ENCODE results near the gene CCL17.

The CCL17 gene

DNA sequence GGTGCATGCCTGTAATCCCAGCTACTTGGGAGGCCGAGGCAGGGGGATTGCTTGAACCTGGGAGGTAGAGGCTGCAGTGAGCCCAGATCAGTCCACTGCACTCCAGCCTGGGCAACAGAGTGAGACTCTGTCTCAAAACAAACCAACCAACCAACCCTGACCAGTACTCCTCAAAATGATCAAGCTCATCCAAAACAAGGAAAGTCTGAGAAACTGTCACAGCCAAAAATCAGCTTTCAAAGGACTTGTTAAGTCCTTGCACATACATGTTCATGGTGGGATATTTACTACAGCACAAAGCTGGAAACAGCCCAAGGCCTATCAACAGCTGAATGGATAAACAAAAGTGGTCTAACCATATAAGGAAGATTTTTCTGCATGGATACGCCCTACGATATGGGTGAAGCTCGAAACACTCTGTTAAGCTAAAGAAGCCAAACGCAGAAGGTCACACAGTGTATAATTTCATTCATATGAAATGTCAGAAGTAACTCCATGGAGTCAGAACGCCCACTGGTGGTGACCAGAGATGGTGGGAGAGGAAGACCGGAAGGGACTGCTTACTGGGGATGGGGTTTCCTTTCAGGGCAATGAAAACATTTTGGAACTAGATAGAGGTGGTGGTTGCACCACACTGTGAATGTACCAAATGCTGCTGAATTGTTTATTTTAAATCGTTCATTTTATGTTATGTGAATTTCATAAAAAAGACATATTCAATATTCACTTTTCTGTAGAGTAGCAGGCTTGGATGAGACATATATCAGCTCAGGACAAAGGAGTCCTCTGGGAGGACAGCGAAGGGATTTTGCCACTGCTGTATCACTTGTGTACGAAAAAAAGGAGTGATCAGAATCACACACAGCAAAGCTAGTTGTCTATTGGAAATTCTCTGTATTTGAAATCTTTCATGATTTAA, 17.7 kb downstream of the CCL17 start:
- TF ChIP-seq, protein P1, sequence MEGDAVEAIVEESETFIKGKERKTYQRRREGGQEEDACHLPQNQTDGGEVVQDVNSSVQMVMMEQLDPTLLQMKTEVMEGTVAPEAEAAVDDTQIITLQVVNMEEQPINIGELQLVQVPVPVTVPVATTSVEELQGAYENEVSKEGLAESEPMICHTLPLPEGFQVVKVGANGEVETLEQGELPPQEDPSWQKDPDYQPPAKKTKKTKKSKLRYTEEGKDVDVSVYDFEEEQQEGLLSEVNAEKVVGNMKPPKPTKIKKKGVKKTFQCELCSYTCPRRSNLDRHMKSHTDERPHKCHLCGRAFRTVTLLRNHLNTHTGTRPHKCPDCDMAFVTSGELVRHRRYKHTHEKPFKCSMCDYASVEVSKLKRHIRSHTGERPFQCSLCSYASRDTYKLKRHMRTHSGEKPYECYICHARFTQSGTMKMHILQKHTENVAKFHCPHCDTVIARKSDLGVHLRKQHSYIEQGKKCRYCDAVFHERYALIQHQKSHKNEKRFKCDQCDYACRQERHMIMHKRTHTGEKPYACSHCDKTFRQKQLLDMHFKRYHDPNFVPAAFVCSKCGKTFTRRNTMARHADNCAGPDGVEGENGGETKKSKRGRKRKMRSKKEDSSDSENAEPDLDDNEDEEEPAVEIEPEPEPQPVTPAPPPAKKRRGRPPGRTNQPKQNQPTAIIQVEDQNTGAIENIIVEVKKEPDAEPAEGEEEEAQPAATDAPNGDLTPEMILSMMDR (IDR thresholded peaks at IDR 0.05; ENCODE audit: borderline replicate concordance, insufficient read depth, low read depth, low read length), result peak; percentile 63; the same call in 1 of the 2 replicates
- no peak overlapping the region for H3K4me3 ChIP-seq (ENCODE audit: low read depth, low read length)

DNA sequence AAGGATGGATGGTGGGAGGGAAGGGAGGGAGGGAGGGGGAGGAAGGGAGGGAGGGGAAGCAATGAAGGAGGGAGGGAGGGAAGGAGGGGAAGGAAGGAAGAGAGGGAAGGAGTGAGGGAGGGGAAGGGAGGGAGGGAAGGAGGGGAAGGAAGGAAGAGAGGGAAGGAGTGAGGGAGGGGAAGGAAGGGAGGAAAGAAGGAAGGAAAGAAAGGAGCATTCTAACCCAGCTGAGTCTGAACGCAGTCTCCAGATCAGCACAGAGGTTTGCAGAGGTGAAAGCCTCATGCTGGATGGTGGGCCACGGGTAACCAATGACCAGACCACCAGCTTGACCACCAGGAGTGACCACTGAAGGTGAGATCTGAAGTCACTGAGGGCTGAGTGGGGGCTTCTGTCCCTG, 18.6 kb downstream of the CCL17 start:
- no peak overlapping the region for H3K4me3 ChIP-seq (ENCODE audit: low read depth, low read length)
- TF ChIP-seq, protein P1 (IDR thresholded peaks at IDR 0.05; ENCODE audit: borderline replicate concordance, insufficient read depth, low read depth, low read length), result no peak

DNA sequence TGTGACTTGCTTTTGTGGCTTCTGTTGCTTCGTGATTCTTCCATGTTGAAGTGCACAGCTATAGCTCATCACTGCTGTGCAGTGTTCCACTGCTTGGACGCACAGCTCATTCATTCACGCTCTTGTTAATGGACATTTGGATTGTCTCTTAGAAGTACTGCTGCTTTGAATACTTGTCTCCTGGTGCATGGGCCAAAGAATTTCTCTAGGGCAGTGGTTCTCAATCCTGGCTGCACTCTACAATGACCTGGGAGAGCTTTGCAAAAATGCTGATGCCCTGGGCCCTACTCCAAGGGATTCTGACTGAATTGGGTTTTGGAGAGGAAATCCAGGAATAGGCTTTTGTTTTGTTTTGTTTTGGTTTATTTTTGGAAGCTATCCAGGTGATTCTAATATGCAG, 20.0 kb downstream of the CCL17 start:
- H3K4me3 ChIP-seq (ENCODE audit: low read depth, low read length), result no peak overlapping the region
- TF ChIP-seq, protein P1 (IDR thresholded peaks at IDR 0.05; ENCODE audit: borderline replicate concordance, insufficient read depth, low read depth, low read length), result no peak

DNA sequence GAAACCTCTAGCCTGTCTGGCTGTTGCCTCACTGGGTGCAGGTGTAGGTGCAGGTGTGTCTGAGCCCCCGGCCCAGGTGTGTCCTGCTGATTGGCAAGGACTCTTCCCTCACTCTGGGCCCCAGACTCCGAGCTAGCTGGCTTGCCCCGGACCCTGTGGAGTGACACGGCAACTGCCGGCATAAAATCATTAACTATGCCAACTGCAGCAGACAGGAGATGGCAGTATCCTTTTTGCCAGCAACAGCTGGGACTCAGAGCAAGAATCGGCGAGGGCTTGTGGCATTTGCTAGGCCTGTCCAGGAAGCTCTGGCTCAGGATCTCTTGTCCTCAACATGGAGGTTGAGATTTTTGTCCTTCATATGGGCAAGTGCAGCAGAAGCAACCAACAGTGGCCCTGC, 21.8 kb downstream of the CCL17 start:
- H3K4me3 ChIP-seq (ENCODE audit: low read depth, low read length), result no peak overlapping the region
- TF ChIP-seq, protein P1 (IDR thresholded peaks at IDR 0.05; ENCODE audit: borderline replicate concordance, insufficient read depth, low read depth, low read length), result no peak

DNA sequence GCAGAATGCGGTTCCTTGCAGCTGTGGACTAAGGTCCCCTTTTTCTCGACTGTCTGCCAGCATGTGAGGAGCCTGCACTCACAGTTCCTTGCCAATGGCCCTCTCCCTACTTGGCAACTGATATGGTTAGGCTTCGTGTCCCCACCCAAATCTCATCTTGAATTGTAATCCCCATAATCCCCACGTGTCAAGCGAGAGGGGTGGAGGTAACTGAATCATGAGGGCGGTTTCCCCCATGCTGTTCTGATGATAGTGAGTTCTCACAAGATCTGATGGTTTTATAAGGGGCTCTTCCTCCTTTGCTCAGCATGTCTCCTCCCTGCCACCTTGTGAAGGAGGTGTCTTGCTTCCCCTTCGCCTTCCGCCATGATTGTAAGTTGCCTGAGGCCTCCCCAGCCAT, 22.7 kb downstream of the CCL17 start:
- no peak overlapping the region for H3K4me3 ChIP-seq (ENCODE audit: low read depth, low read length)
- TF ChIP-seq, protein P1 (IDR thresholded peaks at IDR 0.05; ENCODE audit: borderline replicate concordance, insufficient read depth, low read depth, low read length), result no peak

DNA sequence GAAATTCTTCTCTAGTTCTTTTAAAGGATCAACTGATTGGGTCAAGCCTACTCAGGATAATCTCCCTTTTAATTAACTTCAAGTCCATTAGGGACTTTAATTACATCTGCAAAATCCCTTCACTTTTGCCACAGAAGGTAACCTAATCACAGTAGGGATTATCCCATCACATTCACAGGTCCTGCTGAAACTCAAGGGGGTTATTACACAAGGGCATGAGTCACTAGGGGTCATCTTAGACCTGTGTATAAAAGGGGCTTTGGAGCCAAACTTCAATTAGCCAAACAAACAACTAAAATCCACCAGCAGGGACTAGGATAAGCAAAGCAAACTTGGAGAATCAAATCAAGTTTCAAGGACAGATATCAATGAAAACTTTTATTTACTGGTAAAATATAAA, 23.3 kb downstream of the CCL17 start:
- no peak overlapping the region for H3K4me3 ChIP-seq (ENCODE audit: low read depth, low read length)
- TF ChIP-seq, protein P1 (IDR thresholded peaks at IDR 0.05; ENCODE audit: borderline replicate concordance, insufficient read depth, low read depth, low read length), result no peak

DNA sequence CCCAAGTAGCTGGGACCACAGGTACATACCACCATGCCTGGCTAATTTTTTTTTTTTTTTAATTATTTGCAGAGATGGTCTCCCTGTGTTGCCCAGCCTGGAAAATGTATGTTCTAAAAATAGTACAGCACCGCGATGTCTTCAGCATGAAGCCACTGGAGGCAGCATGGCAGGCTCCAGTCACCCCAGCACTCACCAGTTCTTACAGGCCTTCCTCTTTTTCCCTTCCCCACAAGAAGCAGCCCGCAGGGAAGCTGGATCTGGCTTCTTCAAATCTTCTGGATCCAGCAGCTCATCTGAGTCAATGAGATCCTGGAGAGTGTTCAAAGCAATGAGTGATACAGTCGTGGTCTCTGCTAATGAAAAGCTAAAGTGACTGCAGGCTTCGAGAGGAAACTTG, 26.4 kb downstream of the CCL17 start:
- TF ChIP-seq, protein P1 (IDR thresholded peaks at IDR 0.05; ENCODE audit: borderline replicate concordance, insufficient read depth, low read depth, low read length), result no peak
- no peak overlapping the region for H3K4me3 ChIP-seq (ENCODE audit: low read depth, low read length)
